Motor neuron (in vitro differentiated cells): ENCODE results near the gene KRT6A. TPM values are rescaled to one million over a fixed set of nuclear protein-coding genes. Genes with fewer than 3 reads are reported as not detected.
A peak's percentile ranks its signal among the peaks of the same experiment; 100 is the strongest.

ENCODE experiments used
- ATAC-seq, 8 experiments: fragments of 200-7000 bp; cut with Tn5 transposase; replicated peaks in 6 of 8; 2 replicates each; pipeline ENCODE4 v1.8.0; 2021; ENCODE audit warnings: mild to moderate bottlenecking in 8 of 8, moderate library complexity in 8 of 8
- H3K27ac ChIP-seq, 2 donors: fragments of 250-450 bp; sonication (Bioruptor Pico); 2 replicates each; pipeline ENCODE4 v1.9.0; 2021; ENCODE audit warnings: antibody characterized with exemption in 2 of 2, mild to moderate bottlenecking in 2 of 2, moderate library complexity in 1 of 2
- H3K4me1 ChIP-seq, 2 donors: fragments of 250-450 bp; sonication (Bioruptor Pico); replicated peaks in 1 of 2; 2 replicates each; pipeline ENCODE4 v1.6.1; 2021; ENCODE audit warnings: antibody characterized with exemption in 2 of 2, mild to moderate bottlenecking in 2 of 2, moderate library complexity in 1 of 2
- H3K4me3 ChIP-seq, 5 donors: fragments of 250-450 bp; sonication (Bioruptor Pico); 2 replicates each; pipeline ENCODE4 v1.9.0; 2021; ENCODE audit warnings: antibody characterized with exemption in 5 of 5, mild to moderate bottlenecking in 5 of 5, moderate library complexity in 4 of 5
- WGBS, 10 experiments: fragments of 450-650 bp; shearing (Covaris generic); methylation state at CpG; one replicate each; pipeline ENCODE4 v1.0.0; 2022; 5-methylcytosine and 5-hydroxymethylcytosine counted together
- in situ Hi-C, 9 experiments: fragments of 400-800 bp; cut with MboI; loops; one replicate each; pipeline ENCODE4 v1.15.0; 2021; ENCODE audit warnings: low sequenced_read_pairs in 9 of 9, low pct_unique_long_range_greater_than_20kb in 2 of 9; ENCODE audit not compliant: unreplicated experiment in 9 of 9
- total RNA-seq, 8 experiments: library from RNA; unstranded; fragments of 300-600 nt; gene quantifications; 2 replicates each; pipeline versions ENCODE4 v1.2.3 to v1.2.4, GENCODE V29; 2022

KRT6A gene
- total RNA-seq, 8 experiments from 2014 or later, result 0.27 to 1.00 (median 0.29) TPM; not detected in 5

GRCh38 chr12:52440821-52441319 is 52.2 kb downstream of the KRT6A start:
- WGBS, 10 experiments, result 50 to 82% (median 75%) methylated on average over 2 to 5 of the region's 5 CpGs; no CpG with 5 or more reads in 6 of the 10 experiments
- Histone ChIP-seq H3K4me3 (no peak overlapping the region), H3K4me1 (peaks cover 0 to 10% of the 10 kb centered on the region in 2 donors), H3K27ac (peak overlapping the region in 1 of 2 donors; percentile 13)
- in situ Hi-C loops, result no loop called here
- peak in 5 of 8 experiments; percentile 20 to 91 (median 71) for ATAC-seq

GRCh38 chr12:52439845-52440244 is 53.2 kb downstream of the KRT6A start:
- ATAC-seq, result no peak
- Histone ChIP-seq H3K4me1 (peaks cover 0 to 10% of the 10 kb centered on the region in 2 donors), H3K27ac (no peak overlapping the region), H3K4me3 (no peak overlapping the region)
- WGBS, 10 experiments, result 20 to 100% (median 56%) methylated on average over 1 of the region's 2 CpGs; no CpG with 5 or more reads in 7 of the 10 experiments
- in situ Hi-C loops, result no loop called here

GRCh38 chr12:52439420-52439819 is 53.6 kb downstream of the KRT6A start:
- WGBS, 10 experiments, result 50 to 89% (median 71%) methylated on average over 2 to 5 of the region's 8 CpGs; no CpG with 5 or more reads in 4 of the 10 experiments

GRCh38 chr12:52438305-52439301 is 54.5 kb downstream of the KRT6A start:
- WGBS, 10 experiments, result 43 to 100% (median 73%) methylated on average over 1 to 5 of the region's 8 CpGs; no CpG with 5 or more reads in 1 of the 10 experiments
- Histone ChIP-seq H3K27ac (no peak overlapping the region), H3K4me3 (no peak overlapping the region), H3K4me1 (peaks cover 0 to 10% of the 10 kb centered on the region in 2 donors)
- no peak for ATAC-seq
- in situ Hi-C loops, result no loop called here

More at GRCh38 chr12:52439420-52439819, 53.6 kb downstream of the KRT6A start:
- Histone ChIP-seq H3K4me1 (peaks cover 0 to 10% of the 10 kb centered on the region in 2 donors), H3K27ac (no peak overlapping the region), H3K4me3 (no peak overlapping the region)
- in situ Hi-C loops, result no loop called here
- no peak for ATAC-seq

GRCh38 chr12:52437508-52437907 is 55.5 kb downstream of the KRT6A start:
- Histone ChIP-seq H3K4me3 (no peak overlapping the region), H3K27ac (no peak overlapping the region), H3K4me1 (peaks cover 0 to 10% of the 10 kb centered on the region in 2 donors)
- in situ Hi-C loops, result no loop called here
- WGBS, 10 experiments, result 65 to 90% (median 83%) methylated on average over 1 to 5 of the region's 9 CpGs; no CpG with 5 or more reads in 7 of the 10 experiments
- no peak for ATAC-seq

Other genes starting within 250 kb of the KRT6A start
- gene KRT86, start 218.6 kb downstream of the KRT6A start, total RNA-seq, result under 1 TPM in 4 of 8 experiments, not detected in 4; 0.14 to 0.59 (median 0.33) TPM
- gene KRT81, start 201.7 kb downstream of the KRT6A start, total RNA-seq, result under 1 TPM in 2 of 8 experiments, not detected in 6; 0.49 to 0.58 TPM
- gene KRT83, start 171.9 kb downstream of the KRT6A start, total RNA-seq, result under 1 TPM in 2 of 8 experiments, not detected in 6; 0.14 to 0.28 TPM
- 1 to 10 TPM in 1 of 8 experiments, under 1 TPM in 4, not detected in 3; 0.08 to 9.3 (median 0.14) TPM for gene KRT85, start 125.8 kb downstream of the KRT6A start, total RNA-seq
- gene KRT84, start 107.6 kb downstream of the KRT6A start, total RNA-seq, result under 1 TPM in 4 of 8 experiments, not detected in 4; 0.13 to 0.24 (median 0.14) TPM
- gene KRT82, start 86.9 kb downstream of the KRT6A start, total RNA-seq, result under 1 TPM in 2 of 8 experiments, not detected in 6; 0.14 TPM
- gene KRT75, start 58.9 kb downstream of the KRT6A start, total RNA-seq, result under 1 TPM in 4 of 8 experiments, not detected in 4; 0.08 to 0.66 (median 0.12) TPM
- gene KRT6B, start 41.1 kb downstream of the KRT6A start, total RNA-seq, result under 1 TPM in 2 of 8 experiments, not detected in 6; 0.05 to 0.24 TPM
- under 1 TPM in 2 of 8 experiments, not detected in 6; 0.38 to 0.71 TPM for gene KRT6C, start 19.5 kb downstream of the KRT6A start, total RNA-seq
- gene KRT5, start 27.1 kb upstream of the KRT6A start, total RNA-seq, result 1 to 10 TPM in 1 of 8 experiments, under 1 TPM in 4, not detected in 3; 0.14 to 1.9 (median 0.38) TPM
- under 1 TPM in 4 of 8 experiments, not detected in 4; 0.14 to 0.52 (median 0.16) TPM for gene KRT71, start 59.9 kb upstream of the KRT6A start, total RNA-seq
- gene KRT74, start 80.6 kb upstream of the KRT6A start, total RNA-seq, result under 1 TPM in 3 of 8 experiments, not detected in 5; 0.04 to 0.38 (median 0.14) TPM
- gene KRT72, start 108.2 kb upstream of the KRT6A start, total RNA-seq, result under 1 TPM in 1 of 8 experiments, not detected in 7; 0.21 TPM
- gene KRT73, start 125.3 kb upstream of the KRT6A start, total RNA-seq, result under 1 TPM in 4 of 8 experiments, not detected in 4; 0.17 to 0.24 (median 0.21) TPM
- under 1 TPM in 4 of 8 experiments, not detected in 4; 0.08 to 0.62 (median 0.35) TPM for gene KRT2, start 159.0 kb upstream of the KRT6A start, total RNA-seq
- under 1 TPM in 3 of 8 experiments, not detected in 5; 0.17 to 0.24 (median 0.20) TPM for gene KRT1, start 187.2 kb upstream of the KRT6A start, total RNA-seq
- under 1 TPM in 4 of 8 experiments, not detected in 4; 0.09 to 0.38 (median 0.21) TPM for gene KRT77, start 210.3 kb upstream of the KRT6A start, total RNA-seq